Measurements from ENCODE around the gene DOCK1.

DOCK1 gene

DNA sequence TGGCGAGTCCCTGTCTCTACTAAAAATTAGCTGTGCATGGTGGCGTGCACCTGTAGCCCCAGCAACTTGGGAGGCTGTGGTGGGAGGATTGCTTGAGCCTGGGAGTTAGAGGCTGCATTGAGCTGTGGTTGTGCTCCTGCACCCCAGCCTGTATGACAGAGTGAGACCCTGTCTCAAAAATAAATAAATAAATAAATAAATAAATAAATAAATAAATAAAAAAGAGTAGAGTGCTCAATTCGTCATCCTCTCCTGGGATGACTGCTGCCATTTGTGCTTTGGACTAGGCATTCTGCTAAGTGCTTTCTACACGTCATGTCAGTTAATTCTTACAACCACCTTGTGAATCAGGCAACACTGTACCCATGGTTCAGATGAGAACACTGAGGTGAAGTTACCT, 130.6 kb downstream of the DOCK1 start:
- Histone ChIP-seq H3K27ac (ENCODE audit: low read depth, low read length) (no peak overlapping the region), H3K4me1 (ENCODE audit: control insufficient read depth, low read depth, low read length) (no peaks in the 10 kb centered on the region), H3K79me1 (ENCODE audit: low read length) (no peaks in the 10 kb centered on the region), H3K79me2 (ENCODE audit: control insufficient read depth, insufficient read depth, low read length) (no peaks in the 10 kb centered on the region), H3K9ac (ENCODE audit: low read length) (no peak overlapping the region), H2AK5ac (ENCODE audit: low read length) (no peak overlapping the region), H3K23ac (ENCODE audit: low read length) (no peak overlapping the region), H3K4me2 (ENCODE audit: low read length) (no peak overlapping the region), H3K18ac (ENCODE audit: low read length) (no peak overlapping the region), H2BK120ac (ENCODE audit: low read depth, low read length) (no peak overlapping the region), H3K27me3 (ENCODE audit: insufficient read depth, low read length, poor library complexity) (no peaks in the 10 kb centered on the region), H2BK5ac (ENCODE audit: low read length) (no peak overlapping the region), H3K4ac (ENCODE audit: low read depth, low read length) (no peak overlapping the region), H2BK15ac (replicated peaks; ENCODE audit: low read depth) (no peak overlapping the region), H3K36me3 (ENCODE audit: control insufficient read depth, insufficient read depth, low read length) (peaks cover 10% of the 10 kb centered on the region), H3K4me3 (ENCODE audit: low read length) (no peak overlapping the region), H4K5ac (ENCODE audit: low read length) (no peak overlapping the region), H3K56ac (ENCODE audit: low read length) (no peak overlapping the region), H4K8ac (ENCODE audit: low read depth, low read length) (no peak overlapping the region)
- WGBS (ENCODE audit: extremely low coverage, insufficient coverage, low lambda C conversion rate) = no CpG with 5 or more reads among the region's 4 CpGs
- DNase-seq = no peak

DNA sequence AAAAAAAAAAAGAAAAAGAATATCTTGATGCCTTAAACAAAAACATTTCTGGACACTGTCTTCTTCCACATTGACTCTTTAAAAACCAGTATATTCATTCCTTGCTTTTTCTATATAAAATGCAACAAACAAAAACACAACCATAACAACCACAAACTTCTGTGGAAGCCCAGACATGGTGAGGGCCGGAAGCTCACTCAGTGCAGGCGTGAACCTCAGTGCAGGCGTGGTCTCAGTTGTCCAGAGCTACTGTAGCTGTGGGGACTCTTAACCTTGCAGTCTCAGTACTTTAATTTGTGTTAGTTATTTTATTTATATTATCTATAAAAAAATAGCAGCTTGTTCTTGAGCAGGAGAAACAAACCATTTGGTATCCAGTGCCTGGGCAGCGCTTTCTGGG, 131.8 kb downstream of the DOCK1 start:
- no peak overlapping the region for H3K4me2 ChIP-seq (ENCODE audit: low read length)
- no peaks in the 10 kb centered on the region for H3K27me3 ChIP-seq (ENCODE audit: insufficient read depth, low read length, poor library complexity)
- no peak overlapping the region for H2BK15ac ChIP-seq (replicated peaks; ENCODE audit: low read depth)
- H4K8ac ChIP-seq (ENCODE audit: low read depth, low read length) = no peak overlapping the region
- H3K4me1 ChIP-seq (ENCODE audit: control insufficient read depth, low read depth, low read length) = no peaks in the 10 kb centered on the region
- H4K5ac ChIP-seq (ENCODE audit: low read length) = no peak overlapping the region
- DNase-seq = no peak
- no peak overlapping the region for H3K4me3 ChIP-seq (ENCODE audit: low read length)
- H3K79me1 ChIP-seq (ENCODE audit: low read length) = no peaks in the 10 kb centered on the region
- no CpG with 5 or more reads among the region's 4 CpGs for WGBS (ENCODE audit: extremely low coverage, insufficient coverage, low lambda C conversion rate)
- H3K36me3 ChIP-seq (ENCODE audit: control insufficient read depth, insufficient read depth, low read length) = peaks cover 7% of the 10 kb centered on the region
- H3K56ac ChIP-seq (ENCODE audit: low read length) = no peak overlapping the region
- no peak overlapping the region for H3K23ac ChIP-seq (ENCODE audit: low read length)
- no peaks in the 10 kb centered on the region for H3K79me2 ChIP-seq (ENCODE audit: control insufficient read depth, insufficient read depth, low read length)
- H2BK120ac ChIP-seq (ENCODE audit: low read depth, low read length) = no peak overlapping the region
- H3K27ac ChIP-seq (ENCODE audit: low read depth, low read length) = no peak overlapping the region
- no peak overlapping the region for H2BK5ac ChIP-seq (ENCODE audit: low read length)
- H3K9ac ChIP-seq (ENCODE audit: low read length) = no peak overlapping the region
- H2AK5ac ChIP-seq (ENCODE audit: low read length) = no peak overlapping the region
- no peak overlapping the region for H3K18ac ChIP-seq (ENCODE audit: low read length)
- no peak overlapping the region for H3K4ac ChIP-seq (ENCODE audit: low read depth, low read length)

DNA sequence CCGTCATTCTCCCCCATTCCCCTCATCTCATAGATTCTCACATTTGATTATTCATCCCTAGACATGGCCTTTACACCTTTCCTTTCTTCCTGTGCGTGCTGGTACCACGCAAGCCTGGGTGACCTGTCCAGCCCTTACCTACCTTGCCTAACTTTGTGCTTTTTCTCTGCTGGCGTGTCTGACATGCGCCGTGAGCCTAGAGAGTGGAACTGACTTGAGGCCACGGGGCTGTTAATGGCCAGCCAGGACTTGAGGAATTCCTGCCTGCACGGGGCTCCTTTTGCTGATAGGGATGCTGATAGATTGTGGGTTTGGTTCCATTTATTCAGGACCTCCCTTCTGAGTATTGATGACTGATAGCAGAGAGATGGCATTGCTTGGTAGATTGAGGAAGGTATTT, 134.2 kb downstream of the DOCK1 start:
- H3K36me3 ChIP-seq (ENCODE audit: control insufficient read depth, insufficient read depth, low read length) = peaks cover 10% of the 10 kb centered on the region

DNA sequence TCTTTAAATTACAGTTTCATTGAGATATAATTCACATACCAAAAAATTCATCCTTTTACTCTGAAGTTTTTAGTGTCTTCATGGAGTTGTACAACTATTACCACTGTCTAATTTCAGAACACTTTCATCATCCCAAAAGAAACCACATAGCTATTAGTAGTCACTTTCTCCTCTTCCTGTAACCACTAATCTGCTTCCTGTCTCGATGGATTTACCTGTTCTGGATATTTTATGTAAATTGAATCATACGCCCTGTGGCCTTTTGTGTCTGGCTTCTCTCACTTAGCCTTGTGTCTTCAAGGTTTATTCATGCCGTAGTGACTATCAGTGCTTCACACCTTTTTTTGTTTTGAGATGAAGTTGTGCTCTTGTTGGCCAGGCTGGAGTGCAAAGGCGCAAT, 135.5 kb downstream of the DOCK1 start:
- Histone ChIP-seq H3K4ac (ENCODE audit: low read depth, low read length) (no peak overlapping the region), H3K36me3 (ENCODE audit: control insufficient read depth, insufficient read depth, low read length) (peaks cover 10% of the 10 kb centered on the region), H3K79me1 (ENCODE audit: low read length) (peaks cover 2% of the 10 kb centered on the region), H4K8ac (ENCODE audit: low read depth, low read length) (no peak overlapping the region), H4K5ac (ENCODE audit: low read length) (no peak overlapping the region), H2AK5ac (ENCODE audit: low read length) (no peak overlapping the region), H2BK5ac (ENCODE audit: low read length) (no peak overlapping the region), H2BK15ac (replicated peaks; ENCODE audit: low read depth) (no peak overlapping the region), H3K4me3 (ENCODE audit: low read length) (no peak overlapping the region), H3K18ac (ENCODE audit: low read length) (no peak overlapping the region), H3K9ac (ENCODE audit: low read length) (no peak overlapping the region), H3K23ac (ENCODE audit: low read length) (no peak overlapping the region), H2BK120ac (ENCODE audit: low read depth, low read length) (no peak overlapping the region), H3K27ac (ENCODE audit: low read depth, low read length) (no peak overlapping the region), H3K27me3 (ENCODE audit: insufficient read depth, low read length, poor library complexity) (no peaks in the 10 kb centered on the region), H3K79me2 (ENCODE audit: control insufficient read depth, insufficient read depth, low read length) (no peaks in the 10 kb centered on the region), H3K4me2 (ENCODE audit: low read length) (no peak overlapping the region), H3K56ac (ENCODE audit: low read length) (no peak overlapping the region), H3K4me1 (ENCODE audit: control insufficient read depth, low read depth, low read length) (no peaks in the 10 kb centered on the region)
- DNase-seq = no peak
- no CpG with 5 or more reads among the region's 4 CpGs for WGBS (ENCODE audit: extremely low coverage, insufficient coverage, low lambda C conversion rate)

More for the DNA sequence above, 134.2 kb downstream of the DOCK1 start:
- Histone ChIP-seq H3K23ac (ENCODE audit: low read length) (no peak overlapping the region), H2BK15ac (replicated peaks; ENCODE audit: low read depth) (no peak overlapping the region), H3K4ac (ENCODE audit: low read depth, low read length) (no peak overlapping the region), H3K9ac (ENCODE audit: low read length) (no peak overlapping the region), H3K79me1 (ENCODE audit: low read length) (peaks cover 2% of the 10 kb centered on the region), H3K4me3 (ENCODE audit: low read length) (no peak overlapping the region), H3K4me1 (ENCODE audit: control insufficient read depth, low read depth, low read length) (no peaks in the 10 kb centered on the region), H3K79me2 (ENCODE audit: control insufficient read depth, insufficient read depth, low read length) (no peaks in the 10 kb centered on the region), H3K4me2 (ENCODE audit: low read length) (no peak overlapping the region), H4K8ac (ENCODE audit: low read depth, low read length) (no peak overlapping the region), H3K27ac (ENCODE audit: low read depth, low read length) (no peak overlapping the region), H4K5ac (ENCODE audit: low read length) (no peak overlapping the region), H3K18ac (ENCODE audit: low read length) (no peak overlapping the region), H3K27me3 (ENCODE audit: insufficient read depth, low read length, poor library complexity) (no peaks in the 10 kb centered on the region), H3K56ac (ENCODE audit: low read length) (no peak overlapping the region), H2BK5ac (ENCODE audit: low read length) (no peak overlapping the region), H2AK5ac (ENCODE audit: low read length) (no peak overlapping the region), H2BK120ac (ENCODE audit: low read depth, low read length) (no peak overlapping the region)
- DNase-seq = no peak
- no CpG with 5 or more reads among the region's 8 CpGs for WGBS (ENCODE audit: extremely low coverage, insufficient coverage, low lambda C conversion rate)

DNA sequence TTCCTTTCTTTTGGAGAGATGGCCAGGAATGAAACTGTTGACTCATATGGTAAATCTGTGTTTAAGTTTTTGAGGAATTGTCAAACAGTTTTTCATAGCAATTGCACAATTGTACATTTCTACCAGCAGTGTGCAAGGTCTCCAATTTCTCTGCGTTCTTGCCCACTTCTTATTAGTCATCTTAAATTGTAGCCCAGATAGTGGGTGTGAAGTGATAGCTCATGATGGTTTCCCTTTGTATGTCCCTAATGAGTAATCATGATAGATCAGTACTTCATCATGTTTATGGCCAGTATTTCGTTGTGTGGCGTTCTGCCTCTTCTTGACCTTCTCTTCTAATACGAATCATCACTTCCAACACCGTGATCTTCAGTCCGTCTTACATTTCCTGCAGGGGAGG, 136.3 kb downstream of the DOCK1 start:
- no peak overlapping the region for H3K4me2 ChIP-seq (ENCODE audit: low read length)
- peaks cover 2% of the 10 kb centered on the region for H3K79me1 ChIP-seq (ENCODE audit: low read length)
- no peaks in the 10 kb centered on the region for H3K4me1 ChIP-seq (ENCODE audit: control insufficient read depth, low read depth, low read length)
- DNase-seq = no peak
- H3K36me3 ChIP-seq (ENCODE audit: control insufficient read depth, insufficient read depth, low read length) = peaks cover 10% of the 10 kb centered on the region
- no peak overlapping the region for H2BK120ac ChIP-seq (ENCODE audit: low read depth, low read length)
- no peak overlapping the region for H3K27ac ChIP-seq (ENCODE audit: low read depth, low read length)
- H3K9ac ChIP-seq (ENCODE audit: low read length) = no peak overlapping the region
- H4K8ac ChIP-seq (ENCODE audit: low read depth, low read length) = no peak overlapping the region
- no peaks in the 10 kb centered on the region for H3K79me2 ChIP-seq (ENCODE audit: control insufficient read depth, insufficient read depth, low read length)
- H3K4me3 ChIP-seq (ENCODE audit: low read length) = no peak overlapping the region
- no peak overlapping the region for H3K56ac ChIP-seq (ENCODE audit: low read length)
- H4K5ac ChIP-seq (ENCODE audit: low read length) = no peak overlapping the region
- no peak overlapping the region for H3K23ac ChIP-seq (ENCODE audit: low read length)
- no peaks in the 10 kb centered on the region for H3K27me3 ChIP-seq (ENCODE audit: insufficient read depth, low read length, poor library complexity)
- WGBS (ENCODE audit: extremely low coverage, insufficient coverage, low lambda C conversion rate) = no CpG with 5 or more reads among the region's 6 CpGs
- no peak overlapping the region for H3K18ac ChIP-seq (ENCODE audit: low read length)
- no peak overlapping the region for H3K4ac ChIP-seq (ENCODE audit: low read depth, low read length)
- no peak overlapping the region for H2AK5ac ChIP-seq (ENCODE audit: low read length)
- no peak overlapping the region for H2BK15ac ChIP-seq (replicated peaks; ENCODE audit: low read depth)
- H2BK5ac ChIP-seq (ENCODE audit: low read length) = no peak overlapping the region

DNA sequence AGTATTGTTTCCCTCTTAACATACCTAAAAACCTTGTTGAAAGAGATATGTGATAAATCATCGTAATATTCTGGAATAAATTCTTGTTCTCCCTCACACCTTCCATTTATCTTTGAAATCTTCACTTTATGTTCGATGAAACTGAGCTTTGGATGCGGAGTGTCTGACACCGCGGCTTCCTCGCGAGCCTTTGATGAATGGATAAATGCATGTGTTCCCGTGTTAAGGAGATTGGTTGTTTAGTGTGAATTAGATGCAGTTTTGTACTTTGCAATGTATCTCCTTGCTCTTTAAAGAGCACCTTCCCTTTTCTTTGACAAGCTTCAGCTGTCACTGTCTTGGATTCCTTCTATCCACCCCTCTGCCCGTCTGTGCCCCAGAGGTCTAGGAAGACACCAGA, 138.1 kb downstream of the DOCK1 start:
- no peak overlapping the region for H3K9ac ChIP-seq (ENCODE audit: low read length)
- no peak overlapping the region for H3K27ac ChIP-seq (ENCODE audit: low read depth, low read length)
- no peak overlapping the region for H4K8ac ChIP-seq (ENCODE audit: low read depth, low read length)
- H3K36me3 ChIP-seq (ENCODE audit: control insufficient read depth, insufficient read depth, low read length) = peaks cover 10% of the 10 kb centered on the region
- no peak overlapping the region for H3K23ac ChIP-seq (ENCODE audit: low read length)
- H2BK5ac ChIP-seq (ENCODE audit: low read length) = no peak overlapping the region
- no peak overlapping the region for H3K4me3 ChIP-seq (ENCODE audit: low read length)
- H3K56ac ChIP-seq (ENCODE audit: low read length) = no peak overlapping the region
- no peak for DNase-seq
- H2BK120ac ChIP-seq (ENCODE audit: low read depth, low read length) = no peak overlapping the region
- no peak overlapping the region for H2BK15ac ChIP-seq (replicated peaks; ENCODE audit: low read depth)
- no peak overlapping the region for H3K18ac ChIP-seq (ENCODE audit: low read length)
- H2AK5ac ChIP-seq (ENCODE audit: low read length) = no peak overlapping the region
- H3K79me1 ChIP-seq (ENCODE audit: low read length) = peaks cover 2% of the 10 kb centered on the region
- H3K79me2 ChIP-seq (ENCODE audit: control insufficient read depth, insufficient read depth, low read length) = no peaks in the 10 kb centered on the region
- no peak overlapping the region for H3K4me2 ChIP-seq (ENCODE audit: low read length)
- no CpG with 5 or more reads among the region's 9 CpGs for WGBS (ENCODE audit: extremely low coverage, insufficient coverage, low lambda C conversion rate)
- H3K27me3 ChIP-seq (ENCODE audit: insufficient read depth, low read length, poor library complexity) = no peaks in the 10 kb centered on the region
- no peak overlapping the region for H4K5ac ChIP-seq (ENCODE audit: low read length)
- H3K4me1 ChIP-seq (ENCODE audit: control insufficient read depth, low read depth, low read length) = no peaks in the 10 kb centered on the region
- H3K4ac ChIP-seq (ENCODE audit: low read depth, low read length) = no peak overlapping the region

Measured in mesendoderm (in vitro differentiated cells).